Neural progenitor cell (in vitro differentiated cells): ENCODE measurements around the gene PTPRN2. TPM values are rescaled to one million over a fixed set of nuclear protein-coding genes. Genes with fewer than 3 reads are reported as not detected.
A peak's percentile ranks its signal among the peaks of the same experiment; 100 is the strongest.

Source experiments
- DNase-seq: peaks from one replicate; pipeline ENCODE4 v3.0.0-alpha.2; 2016; ENCODE audit warnings: low spot score
- H2AFZ ChIP-seq: fragments of 200-600 bp; sonication (generic); replicated peaks from 2 replicates; pipeline ENCODE4 v1.6.1; 2016; ENCODE audit warnings: antibody characterized with exemption
- H3F3A ChIP-seq: fragments of 200-600 bp; sonication (generic); 2 replicates; pipeline ENCODE4 v1.6.1; 2016; ENCODE audit warnings: antibody characterized with exemption, low read depth
- H3K27ac ChIP-seq: fragments of 200-600 bp; sonication (generic); 2 replicates; pipeline ENCODE4 v1.5.1; 2016; ENCODE audit warnings: mild to moderate bottlenecking
- H3K27me3 ChIP-seq: fragments of 200-600 bp; sonication (generic); 2 replicates; pipeline ENCODE4 v1.6.1; 2016; ENCODE audit warnings: mild to moderate bottlenecking, moderate library complexity
- H3K36me3 ChIP-seq: fragments of 200-600 bp; sonication (generic); 2 replicates; pipeline ENCODE4 v1.5.1; 2016
- H3K4me1 ChIP-seq: fragments of 200-600 bp; sonication (generic); 2 replicates; pipeline ENCODE4 v1.6.1; 2016; ENCODE audit warnings: mixed run types
- H3K4me2 ChIP-seq: fragments of 200-600 bp; sonication (generic); 2 replicates; pipeline ENCODE4 v1.6.1; 2016
- H3K4me3 ChIP-seq: fragments of 200-600 bp; sonication (generic); 2 replicates; pipeline ENCODE4 v1.5.1; 2016
- H3K79me2 ChIP-seq: fragments of 200-600 bp; sonication (generic); 2 replicates; pipeline ENCODE4 v1.6.1; 2016; ENCODE audit warnings: low read depth
- H3K9ac ChIP-seq: fragments of 200-600 bp; sonication (generic); 2 replicates; pipeline ENCODE4 v1.6.1; 2016
- H3K9me3 ChIP-seq: fragments of 200-600 bp; sonication (generic); 2 replicates; pipeline ENCODE4 v1.5.1; 2016; ENCODE audit warnings: low read depth
- H4K20me1 ChIP-seq: fragments of 200-600 bp; sonication (generic); 2 replicates; pipeline ENCODE4 v1.6.1; 2016; ENCODE audit warnings: low read depth
- H3K27ac Mint-ChIP-seq: 3 replicates; pipeline ENCODE4 v1.8.0; 2021; ENCODE audit warnings: mixed read lengths
- H3K27me3 Mint-ChIP-seq: 2 replicates; pipeline ENCODE4 v1.8.0; 2022; ENCODE audit warnings: low read depth, mild to moderate bottlenecking, inconsistent platforms, moderate library complexity, mixed read lengths; ENCODE audit not compliant: insufficient read depth
- H3K36me3 Mint-ChIP-seq: 3 replicates; pipeline ENCODE4 v1.8.0; 2021; ENCODE audit warnings: mixed read lengths
- H3K4me1 Mint-ChIP-seq: 3 replicates; pipeline ENCODE4 v1.8.0; 2021; ENCODE audit warnings: mixed read lengths
- H3K4me3 Mint-ChIP-seq: 3 replicates; pipeline ENCODE4 v1.8.0; 2021; ENCODE audit warnings: mild to moderate bottlenecking, moderate library complexity, mixed read lengths
- H3K9me3 Mint-ChIP-seq: 3 replicates; pipeline ENCODE4 v1.8.0; 2020; ENCODE audit warnings: mixed read lengths
- CTCF ChIP-seq: fragments of 200-600 bp; sonication (generic); IDR thresholded peaks from 2 replicates; pipeline ENCODE4 v1.5.1; 2017; ENCODE audit warnings: antibody characterized with exemption, mild to moderate bottlenecking
- EZH2 ChIP-seq: fragments of 200-600 bp; sonication (generic); IDR thresholded peaks from 2 replicates; pipeline ENCODE4 v1.6.1; 2017; ENCODE audit warnings: antibody characterized with exemption, mild to moderate bottlenecking, moderate library complexity
- EZH2phosphoT487 ChIP-seq: fragments of 200-600 bp; sonication (generic); IDR thresholded peaks from 2 replicates; pipeline ENCODE4 v1.6.1; 2017; ENCODE audit warnings: antibody characterized with exemption
- total RNA-seq: library from RNA; depleted of rRNA; stranded (reverse); fragments of >200 nt; gene quantifications from 2 replicates; pipeline ENCODE4 v1.2.3, GENCODE V29; 2015; ENCODE audit warnings: low replicate concordance

Gene PTPRN2
- total RNA-seq, 1 donor from 2014 or later: 3.0 TPM

GRCh38 chr7:158327571-158328180, 259.9 kb downstream of the PTPRN2 start:
- peak overlapping the region; percentile 59 for H3K27ac Mint-ChIP-seq
- H3K9me3 Mint-ChIP-seq: peaks cover 19% of the 10 kb centered on the region

GRCh38 chr7:158327012-158327411, 260.6 kb downstream of the PTPRN2 start:
- Histone ChIP-seq H4K20me1 (no peaks in the 10 kb centered on the region), H3K9ac (no peak overlapping the region), H3K27me3 (no peaks in the 10 kb centered on the region), H3K79me2 (no peaks in the 10 kb centered on the region), H3K27ac (no peak overlapping the region), H3K4me1 (peaks cover 29% of the 10 kb centered on the region), H3F3A (peaks cover 30% of the 10 kb centered on the region), H2AFZ (no peak overlapping the region), H3K9me3 (no peaks in the 10 kb centered on the region), H3K4me3 (no peak overlapping the region), H3K4me2 (no peak overlapping the region), H3K36me3 (no peaks in the 10 kb centered on the region)
- DNase-seq: no peak
- H3K27me3 Mint-ChIP-seq: peaks cover 26% of the 10 kb centered on the region
- peak overlapping the region; percentile 42 for H3K4me3 Mint-ChIP-seq
- peaks cover 57% of the 10 kb centered on the region for H3K4me1 Mint-ChIP-seq
- H3K27ac Mint-ChIP-seq: peak overlapping the region; percentile 38
- peaks cover 13% of the 10 kb centered on the region for H3K9me3 Mint-ChIP-seq
- H3K36me3 Mint-ChIP-seq: no peaks in the 10 kb centered on the region
- TF ChIP-seq CTCF (no peak), EZH2phosphoT487 (no peak), EZH2 (no peak)

More at GRCh38 chr7:158327571-158328180, 259.9 kb downstream of the PTPRN2 start:
- no peak overlapping the region for H3K4me3 ChIP-seq
- peak overlapping the region; percentile 49 for H3K4me2 ChIP-seq
- H3K27ac ChIP-seq: peak overlapping the region; percentile 38
- peaks cover 30% of the 10 kb centered on the region for H3F3A ChIP-seq
- H3K36me3 ChIP-seq: no peaks in the 10 kb centered on the region
- Mint-ChIP-seq H3K4me1 (peaks cover 55% of the 10 kb centered on the region), H3K27me3 (peaks cover 25% of the 10 kb centered on the region), H3K4me3 (peak overlapping the region; percentile 42), H3K36me3 (no peaks in the 10 kb centered on the region)
- peaks cover 29% of the 10 kb centered on the region for H3K4me1 ChIP-seq
- H4K20me1 ChIP-seq: no peaks in the 10 kb centered on the region
- no peak overlapping the region for H2AFZ ChIP-seq
- peak; percentile 40 for DNase-seq
- no peaks in the 10 kb centered on the region for H3K79me2 ChIP-seq
- H3K9me3 ChIP-seq: no peaks in the 10 kb centered on the region
- TF ChIP-seq EZH2phosphoT487 (no peak), CTCF (peak; percentile 27)
- H3K9ac ChIP-seq: no peak overlapping the region
- H3K27me3 ChIP-seq: no peaks in the 10 kb centered on the region

- no peak overlapping the region for H2AFZ ChIP-seq
- H3K4me1 ChIP-seq: peaks cover 29% of the 10 kb centered on the region
- H4K20me1 ChIP-seq: no peaks in the 10 kb centered on the region
- peak overlapping the region; percentile 42 for H3K4me3 Mint-ChIP-seq
- no peaks in the 10 kb centered on the region for H3K79me2 ChIP-seq
- no peaks in the 10 kb centered on the region for H3K27me3 ChIP-seq
- no peaks in the 10 kb centered on the region for H3K36me3 Mint-ChIP-seq
- peaks cover 62% of the 10 kb centered on the region for H3K4me1 Mint-ChIP-seq
- H3K9me3 Mint-ChIP-seq: peaks cover 9% of the 10 kb centered on the region
- no peak for TF ChIP-seq EZH2
- TF ChIP-seq EZH2phosphoT487: no peak
- TF ChIP-seq CTCF: peak; percentile 84
- H3K9ac ChIP-seq: no peak overlapping the region
- H3K27ac Mint-ChIP-seq: peak overlapping the region; percentile 74
- no peak overlapping the region for H3K27ac ChIP-seq
- peaks cover 30% of the 10 kb centered on the region for H3F3A ChIP-seq
- DNase-seq: peak; percentile 99
- no peaks in the 10 kb centered on the region for H3K36me3 ChIP-seq
- H3K4me2 ChIP-seq: peak overlapping the region; percentile 80
- peak overlapping the region; percentile 8 for H3K4me3 ChIP-seq
- H3K9me3 ChIP-seq: no peaks in the 10 kb centered on the region
- H3K27me3 Mint-ChIP-seq: peaks cover 32% of the 10 kb centered on the region
These were observed 261.9 kb downstream of the PTPRN2 start for GRCh38 chr7:158325530-158326381.
